Effector memory CD4-positive, alpha-beta T cell (primary cell): ENCODE data around the gene KRT82.
"Not testable (repeated sequence)": the region's sequence is repeated elsewhere in the genome, so short reads cannot be mapped to it uniquely, and the experiment has no call there.

Source experiments
- DNase-seq, 3 donors: peaks; one replicate each; pipeline ENCODE4 v3.0.0-alpha.2; 2020
- H3K27ac ChIP-seq: 2 replicates; pipeline ENCODE4 v1.7.0; 2013; ENCODE audit warnings: mild to moderate bottlenecking, low read length, moderate library complexity; ENCODE audit not compliant: insufficient read depth, poor library complexity, severe bottlenecking
- H3K27me3 ChIP-seq: replicated peaks from 2 replicates; pipeline ENCODE4 v1.7.0; 2013; ENCODE audit warnings: mild to moderate bottlenecking, low read length; ENCODE audit not compliant: insufficient read depth, control insufficient read depth, poor library complexity, severe bottlenecking
- H3K36me3 ChIP-seq: 2 replicates; pipeline ENCODE4 v1.7.0; 2013; ENCODE audit warnings: mild to moderate bottlenecking, low read length, moderate library complexity; ENCODE audit not compliant: control insufficient read depth, insufficient read depth
- H3K4me1 ChIP-seq: 2 replicates; pipeline ENCODE4 v1.7.0; 2013; ENCODE audit warnings: low read length, mild to moderate bottlenecking; ENCODE audit not compliant: control insufficient read depth, insufficient read depth, poor library complexity, severe bottlenecking
- H3K4me3 ChIP-seq: 2 replicates; pipeline ENCODE4 v1.7.0; 2013; ENCODE audit warnings: low read length, low read depth, mild to moderate bottlenecking; ENCODE audit not compliant: insufficient read depth, poor library complexity, severe bottlenecking
- H3K9me3 ChIP-seq: 2 replicates; pipeline ENCODE4 v1.7.0; 2013; ENCODE audit warnings: mild to moderate bottlenecking, low read length, moderate library complexity; ENCODE audit not compliant: control insufficient read depth
- total RNA-seq, 3 donors: gene quantifications; one replicate each; lab custom pipeline; 2026; lab: John Stamatoyannopoulos, UW

KRT82 gene
- total RNA-seq, result 0 reads per million in 3 donors

DNA sequence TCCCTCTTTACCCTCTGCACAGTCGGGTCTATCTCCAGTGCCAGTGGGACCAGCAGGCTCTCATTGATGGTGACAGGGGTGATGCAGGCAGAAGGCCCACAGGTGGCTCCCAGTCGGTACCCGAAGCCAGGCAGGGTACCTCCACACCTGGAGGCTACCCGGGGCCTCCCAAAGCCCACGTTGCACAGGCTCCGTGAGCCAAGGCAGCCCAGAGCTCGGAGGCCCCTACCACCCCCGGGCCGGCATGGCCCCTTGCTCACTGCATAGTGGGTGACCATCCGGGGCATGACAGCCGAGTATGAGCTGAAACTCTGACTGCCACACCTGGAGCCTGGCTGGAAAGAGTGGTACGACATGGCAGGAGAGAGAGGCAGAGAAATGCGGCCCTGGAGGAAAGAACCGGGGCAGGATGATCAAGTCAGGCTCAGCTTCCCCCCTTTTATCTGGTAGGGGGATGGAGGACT, at the start of gene KRT82:
KRT82 (minus strand) TSS at position 414 of the 464 bp plus-strand sequence; CDS start at position 356, 58 bp downstream.
- no peak within 1 kb of the TSS for H3K27ac ChIP-seq
- H3K9me3 ChIP-seq, result no peaks in the 10 kb centered on the region
- no peak within 1 kb of the TSS for H3K4me3 ChIP-seq
- H3K27me3 ChIP-seq, result no peaks in the 10 kb centered on the region
- no peak for DNase-seq
- no peaks in the 10 kb centered on the region for H3K4me1 ChIP-seq
- H3K36me3 ChIP-seq, result no peaks in the 10 kb centered on the region

DNA sequence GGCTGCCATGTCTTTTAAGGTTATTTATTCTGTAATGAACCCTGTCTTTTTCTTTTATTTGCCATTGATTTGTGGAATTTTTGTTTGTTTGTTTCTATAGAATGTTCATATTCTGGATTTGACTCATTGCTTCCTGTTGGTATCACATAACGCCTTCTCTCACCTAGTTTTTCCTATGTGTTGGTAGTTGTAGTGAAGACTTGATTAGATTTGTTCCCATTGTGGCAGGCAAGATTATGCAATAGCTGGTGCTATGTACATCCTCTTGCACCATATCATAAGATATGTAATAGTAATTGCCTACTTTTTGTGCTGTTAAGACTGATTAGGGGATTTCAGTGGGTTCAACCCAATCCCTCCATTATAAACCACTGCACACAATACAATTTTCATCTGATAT, 49.7 kb upstream of the KRT82 start:
- H3K9me3 ChIP-seq, result no peaks in the 10 kb centered on the region
- H3K36me3 ChIP-seq, result no peaks in the 10 kb centered on the region

DNA sequence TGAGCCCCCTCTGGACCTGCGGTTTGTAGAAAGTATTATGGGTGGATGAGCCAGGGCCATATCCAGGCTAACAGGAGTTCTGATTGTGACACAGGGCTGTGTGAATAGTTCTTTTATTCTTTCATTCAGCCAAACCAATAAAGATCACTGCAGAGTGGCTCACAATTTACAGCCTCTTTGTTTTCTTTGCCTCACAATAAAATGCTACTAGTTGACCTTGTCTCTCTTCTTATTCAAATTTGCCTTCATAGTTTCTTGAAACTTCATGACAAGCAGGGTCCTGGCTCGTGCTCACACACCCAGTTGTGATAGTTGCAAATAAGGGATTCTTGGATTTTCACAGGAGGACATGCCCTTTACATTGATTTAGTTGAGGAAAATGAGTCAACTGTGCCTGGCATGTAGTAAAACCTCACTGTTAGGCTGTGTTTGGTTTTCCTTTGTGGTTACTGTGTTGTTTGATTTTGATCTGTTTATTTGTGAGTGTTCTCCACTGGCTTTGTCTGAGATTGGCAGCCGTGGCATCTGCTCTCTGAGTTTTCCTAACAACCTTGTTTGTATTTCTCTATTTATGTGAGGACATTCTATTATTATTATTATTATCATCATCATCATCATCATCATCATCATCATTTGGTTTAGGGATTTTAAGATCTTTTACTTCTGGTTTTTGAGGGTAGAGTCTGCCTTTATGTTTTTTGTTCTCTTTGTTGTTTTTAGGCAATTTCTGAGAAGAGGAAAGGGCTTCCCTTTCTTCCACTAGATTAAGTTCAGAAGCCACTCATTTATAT, 48.5 kb upstream of the KRT82 start:
- Histone ChIP-seq H3K4me3 (no peak overlapping the region), H3K9me3 (no peaks in the 10 kb centered on the region), H3K36me3 (no peaks in the 10 kb centered on the region), H3K27me3 (no peaks in the 10 kb centered on the region), H3K4me1 (no peaks in the 10 kb centered on the region), H3K27ac (no peak overlapping the region)
- DNase-seq, result no peak

More for the DNA sequence above, 49.7 kb upstream of the KRT82 start:
- no peak overlapping the region for H3K27ac ChIP-seq
- H3K4me1 ChIP-seq, result no peaks in the 10 kb centered on the region
- no peak for DNase-seq
- no peaks in the 10 kb centered on the region for H3K27me3 ChIP-seq
- H3K4me3 ChIP-seq, result no peak overlapping the region

- no peak within 1 kb of the TSS for H3K27ac ChIP-seq
- no peaks in the 10 kb centered on the region for H3K36me3 ChIP-seq
- no peaks in the 10 kb centered on the region for H3K4me1 ChIP-seq
- no peaks in the 10 kb centered on the region for H3K9me3 ChIP-seq
- no peak for DNase-seq
- no peak within 1 kb of the TSS for H3K4me3 ChIP-seq
- no peaks in the 10 kb centered on the region for H3K27me3 ChIP-seq
These were observed 46.0 kb upstream of the KRT82 start, which contains the start of gene KRT6B for GRCh38 chr12:52452101-52452500. TSS of gene KRT6B (minus strand) at chr12:52452146. CDS start at chr12:52452078, 68 bp downstream.

DNA sequence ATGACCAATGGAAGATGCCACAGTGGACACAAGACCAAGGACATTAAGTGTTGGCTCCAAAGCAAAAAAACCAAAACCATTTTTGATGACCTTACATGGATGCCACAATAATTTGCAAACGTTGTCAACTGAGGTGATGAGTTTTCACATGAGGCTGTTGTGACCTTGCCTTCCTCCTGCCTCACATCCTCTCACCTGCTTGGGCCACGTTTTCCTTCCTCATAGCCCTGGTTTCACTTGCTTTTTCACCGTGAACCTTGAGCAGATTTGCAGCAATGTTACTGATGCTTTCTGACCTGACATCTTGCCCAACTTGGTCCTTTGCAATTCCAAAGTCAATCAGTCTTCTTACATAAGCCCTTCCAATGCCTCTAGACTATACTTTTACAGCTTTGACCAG, 42.1 kb upstream of the KRT82 start:
- no peak overlapping the region for H3K27ac ChIP-seq
- H3K36me3 ChIP-seq, result no peaks in the 10 kb centered on the region
- H3K27me3 ChIP-seq, result no peaks in the 10 kb centered on the region
- H3K9me3 ChIP-seq, result no peaks in the 10 kb centered on the region
- H3K4me1 ChIP-seq, result no peaks in the 10 kb centered on the region
- H3K4me3 ChIP-seq, result no peak overlapping the region
- no peak for DNase-seq

GRCh38 chr12:52447196-52447595, 41.1 kb upstream of the KRT82 start:
- H3K9me3 ChIP-seq, H3K27ac ChIP-seq, H3K4me1 ChIP-seq, DNase-seq, H3K27me3 ChIP-seq, H3K4me3 ChIP-seq, H3K36me3 ChIP-seq: not testable (repeated sequence)

DNA sequence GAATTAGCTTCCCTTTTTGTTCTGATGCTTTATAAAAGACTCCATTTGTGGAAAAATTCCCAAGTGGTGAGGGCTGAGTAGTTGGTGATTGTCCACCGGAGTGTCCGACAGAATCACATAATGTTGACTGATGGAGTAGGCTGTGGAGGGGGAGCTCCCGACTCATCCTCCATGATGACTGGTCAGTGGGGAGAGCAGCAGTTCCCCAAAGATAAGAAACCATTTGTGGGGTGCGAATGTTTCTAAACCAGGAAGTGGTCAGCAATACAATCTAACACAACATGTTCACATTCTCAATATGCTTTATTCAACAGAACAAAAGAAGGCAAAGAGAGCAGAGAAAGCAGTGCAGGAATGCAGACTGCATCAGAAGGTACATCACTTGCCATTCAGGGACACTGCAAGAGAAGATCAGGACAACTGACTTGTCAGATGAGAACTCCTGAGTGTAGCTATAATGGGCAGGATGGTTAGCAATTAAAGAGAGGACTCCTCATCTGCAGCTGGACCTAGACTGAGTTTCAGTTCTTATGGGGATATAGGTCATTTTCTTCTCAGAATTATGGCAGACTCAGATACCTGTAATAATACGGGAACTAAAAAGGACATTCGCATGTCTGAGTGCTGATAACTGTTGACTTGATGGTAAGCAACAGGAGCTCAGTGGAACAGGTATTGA, 40.4 kb upstream of the KRT82 start:
- Histone ChIP-seq H3K27me3 (no peaks in the 10 kb centered on the region), H3K4me3 (no peak overlapping the region), H3K27ac (no peak overlapping the region), H3K36me3 (no peaks in the 10 kb centered on the region), H3K4me1 (no peaks in the 10 kb centered on the region), H3K9me3 (no peaks in the 10 kb centered on the region)
- no peak for DNase-seq

DNA sequence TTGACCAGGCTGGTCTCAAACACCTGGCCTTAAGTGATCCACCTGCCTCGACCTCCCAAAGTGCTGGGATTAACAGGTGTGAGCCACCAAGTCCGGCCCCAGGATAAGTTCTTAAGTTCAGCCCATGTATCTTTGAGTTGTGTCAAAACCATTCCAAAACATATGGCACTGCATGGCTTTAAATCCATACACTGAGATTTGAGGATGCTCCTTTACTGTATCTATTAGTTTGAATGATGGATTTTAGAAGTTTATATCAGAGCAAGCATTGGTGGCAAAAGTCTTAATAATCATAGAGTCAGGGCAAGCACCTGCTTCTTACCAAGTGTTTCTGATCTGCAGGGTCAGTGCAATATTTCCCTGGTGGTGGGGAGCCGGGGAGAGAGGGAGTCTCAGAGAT, 39.7 kb upstream of the KRT82 start:
- H3K36me3 ChIP-seq, result no peaks in the 10 kb centered on the region
- no peaks in the 10 kb centered on the region for H3K27me3 ChIP-seq
- no peak for DNase-seq
- no peaks in the 10 kb centered on the region for H3K4me1 ChIP-seq
- no peak overlapping the region for H3K27ac ChIP-seq
- H3K9me3 ChIP-seq, result no peaks in the 10 kb centered on the region
- no peak overlapping the region for H3K4me3 ChIP-seq

- no peak for DNase-seq
- H3K4me3 ChIP-seq, result no peak overlapping the region
These were observed 38.8 kb upstream of the KRT82 start for GRCh38 chr12:52444647-52445595.

More at GRCh38 chr12:52444647-52445595, 38.8 kb upstream of the KRT82 start:
- no peaks in the 10 kb centered on the region for H3K9me3 ChIP-seq
- H3K4me1 ChIP-seq, result no peaks in the 10 kb centered on the region
- H3K36me3 ChIP-seq, result no peaks in the 10 kb centered on the region
- no peaks in the 10 kb centered on the region for H3K27me3 ChIP-seq
- no peak overlapping the region for H3K27ac ChIP-seq
